Neural progenitor cell (in vitro differentiated cells): ENCODE data around the gene ARL3. TPM values are rescaled to one million over a fixed set of nuclear protein-coding genes. Genes with fewer than 3 reads are reported as not detected.

ENCODE experiments used
- DNase-seq: peaks from one replicate; pipeline ENCODE4 v3.0.0-alpha.2; 2016; ENCODE audit warnings: low spot score
- H2AFZ ChIP-seq: fragments of 200-600 bp; sonication (generic); replicated peaks from 2 replicates; pipeline ENCODE4 v1.6.1; 2016; ENCODE audit warnings: antibody characterized with exemption
- H3F3A ChIP-seq: fragments of 200-600 bp; sonication (generic); 2 replicates; pipeline ENCODE4 v1.6.1; 2016; ENCODE audit warnings: antibody characterized with exemption, low read depth
- H3K27ac ChIP-seq: fragments of 200-600 bp; sonication (generic); 2 replicates; pipeline ENCODE4 v1.5.1; 2016; ENCODE audit warnings: mild to moderate bottlenecking
- H3K27me3 ChIP-seq: fragments of 200-600 bp; sonication (generic); 2 replicates; pipeline ENCODE4 v1.6.1; 2016; ENCODE audit warnings: mild to moderate bottlenecking, moderate library complexity
- H3K36me3 ChIP-seq: fragments of 200-600 bp; sonication (generic); 2 replicates; pipeline ENCODE4 v1.5.1; 2016
- H3K4me1 ChIP-seq: fragments of 200-600 bp; sonication (generic); 2 replicates; pipeline ENCODE4 v1.6.1; 2016; ENCODE audit warnings: mixed run types
- H3K4me2 ChIP-seq: fragments of 200-600 bp; sonication (generic); 2 replicates; pipeline ENCODE4 v1.6.1; 2016
- H3K4me3 ChIP-seq: fragments of 200-600 bp; sonication (generic); 2 replicates; pipeline ENCODE4 v1.5.1; 2016
- H3K79me2 ChIP-seq: fragments of 200-600 bp; sonication (generic); 2 replicates; pipeline ENCODE4 v1.6.1; 2016; ENCODE audit warnings: low read depth
- H3K9ac ChIP-seq: fragments of 200-600 bp; sonication (generic); 2 replicates; pipeline ENCODE4 v1.6.1; 2016
- H3K9me3 ChIP-seq: fragments of 200-600 bp; sonication (generic); 2 replicates; pipeline ENCODE4 v1.5.1; 2016; ENCODE audit warnings: low read depth
- H4K20me1 ChIP-seq: fragments of 200-600 bp; sonication (generic); 2 replicates; pipeline ENCODE4 v1.6.1; 2016; ENCODE audit warnings: low read depth
- H3K27ac Mint-ChIP-seq: 3 replicates; pipeline ENCODE4 v1.8.0; 2021; ENCODE audit warnings: mixed read lengths
- H3K27me3 Mint-ChIP-seq: 2 replicates; pipeline ENCODE4 v1.8.0; 2022; ENCODE audit warnings: low read depth, mild to moderate bottlenecking, inconsistent platforms, moderate library complexity, mixed read lengths; ENCODE audit not compliant: insufficient read depth
- H3K36me3 Mint-ChIP-seq: 3 replicates; pipeline ENCODE4 v1.8.0; 2021; ENCODE audit warnings: mixed read lengths
- H3K4me1 Mint-ChIP-seq: 3 replicates; pipeline ENCODE4 v1.8.0; 2021; ENCODE audit warnings: mixed read lengths
- H3K4me3 Mint-ChIP-seq: 3 replicates; pipeline ENCODE4 v1.8.0; 2021; ENCODE audit warnings: mild to moderate bottlenecking, moderate library complexity, mixed read lengths
- H3K9me3 Mint-ChIP-seq: 3 replicates; pipeline ENCODE4 v1.8.0; 2020; ENCODE audit warnings: mixed read lengths
- EZH2 ChIP-seq: fragments of 200-600 bp; sonication (generic); IDR thresholded peaks from 2 replicates; pipeline ENCODE4 v1.6.1; 2017; ENCODE audit warnings: antibody characterized with exemption, mild to moderate bottlenecking, moderate library complexity
- EZH2phosphoT487 ChIP-seq: fragments of 200-600 bp; sonication (generic); IDR thresholded peaks from 2 replicates; pipeline ENCODE4 v1.6.1; 2017; ENCODE audit warnings: antibody characterized with exemption
- total RNA-seq: library from RNA; depleted of rRNA; stranded (reverse); fragments of >200 nt; gene quantifications from 2 replicates; pipeline ENCODE4 v1.2.3, GENCODE V29; 2015; ENCODE audit warnings: low replicate concordance
- TF ChIP-seq, protein P1 (sequence below): fragments of 200-600 bp; sonication (generic); IDR thresholded peaks from 2 replicates; pipeline ENCODE4 v1.5.1; 2017; ENCODE audit warnings: antibody characterized with exemption, mild to moderate bottlenecking

Gene ARL3
- total RNA-seq, 1 donor from 2014 or later, result 29.7 TPM

- H3K4me1 Mint-ChIP-seq, result peaks cover 21% of the 10 kb centered on the region
- peaks cover 2% of the 10 kb centered on the region for H3K36me3 Mint-ChIP-seq
- H3K9me3 Mint-ChIP-seq, result no peaks in the 10 kb centered on the region
- Histone ChIP-seq H3K36me3 (no peaks in the 10 kb centered on the region), H3K4me1 (peaks cover 7% of the 10 kb centered on the region), H3K27ac (no peak overlapping the region), H3F3A (peaks cover 37% of the 10 kb centered on the region), H3K9me3 (no peaks in the 10 kb centered on the region), H3K27me3 (no peaks in the 10 kb centered on the region), H4K20me1 (no peaks in the 10 kb centered on the region), H3K9ac (no peak overlapping the region), H2AFZ (no peak overlapping the region), H3K79me2 (peaks cover 14% of the 10 kb centered on the region), H3K4me2 (no peak overlapping the region), H3K4me3 (no peak overlapping the region)
- no peaks in the 10 kb centered on the region for H3K27me3 Mint-ChIP-seq
- no peak for DNase-seq
- H3K4me3 Mint-ChIP-seq, result no peak overlapping the region
- TF ChIP-seq, protein P1, sequence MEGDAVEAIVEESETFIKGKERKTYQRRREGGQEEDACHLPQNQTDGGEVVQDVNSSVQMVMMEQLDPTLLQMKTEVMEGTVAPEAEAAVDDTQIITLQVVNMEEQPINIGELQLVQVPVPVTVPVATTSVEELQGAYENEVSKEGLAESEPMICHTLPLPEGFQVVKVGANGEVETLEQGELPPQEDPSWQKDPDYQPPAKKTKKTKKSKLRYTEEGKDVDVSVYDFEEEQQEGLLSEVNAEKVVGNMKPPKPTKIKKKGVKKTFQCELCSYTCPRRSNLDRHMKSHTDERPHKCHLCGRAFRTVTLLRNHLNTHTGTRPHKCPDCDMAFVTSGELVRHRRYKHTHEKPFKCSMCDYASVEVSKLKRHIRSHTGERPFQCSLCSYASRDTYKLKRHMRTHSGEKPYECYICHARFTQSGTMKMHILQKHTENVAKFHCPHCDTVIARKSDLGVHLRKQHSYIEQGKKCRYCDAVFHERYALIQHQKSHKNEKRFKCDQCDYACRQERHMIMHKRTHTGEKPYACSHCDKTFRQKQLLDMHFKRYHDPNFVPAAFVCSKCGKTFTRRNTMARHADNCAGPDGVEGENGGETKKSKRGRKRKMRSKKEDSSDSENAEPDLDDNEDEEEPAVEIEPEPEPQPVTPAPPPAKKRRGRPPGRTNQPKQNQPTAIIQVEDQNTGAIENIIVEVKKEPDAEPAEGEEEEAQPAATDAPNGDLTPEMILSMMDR, result no peak
- no peak for TF ChIP-seq EZH2
- no peak overlapping the region for H3K27ac Mint-ChIP-seq
These were observed 26.0 kb upstream of the ARL3 start for GRCh38 chr10:102740229-102740628.

DNA sequence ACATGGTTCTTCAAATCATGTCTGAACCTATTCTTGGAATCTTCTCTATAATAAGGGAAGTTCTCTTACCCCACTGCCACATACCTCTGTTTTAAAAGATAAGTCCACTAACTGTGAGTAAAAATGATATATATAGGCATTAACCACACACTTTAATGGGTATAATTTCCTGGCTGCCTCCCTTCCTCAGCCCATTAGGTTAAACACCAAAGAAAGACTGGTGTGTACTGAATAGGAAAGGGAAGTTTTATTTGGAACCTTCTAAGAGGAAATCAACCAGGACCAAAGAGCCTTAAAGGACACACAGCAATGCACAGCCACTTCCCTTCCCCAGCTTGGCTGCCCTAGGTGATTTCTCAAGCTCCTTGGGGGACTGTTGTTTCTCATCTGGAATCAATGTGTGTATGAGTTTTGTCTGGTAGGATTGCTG is 24.5 kb upstream of the ARL3 start:
- Mint-ChIP-seq H3K9me3 (no peaks in the 10 kb centered on the region), H3K36me3 (peaks cover 5% of the 10 kb centered on the region), H3K4me1 (peaks cover 12% of the 10 kb centered on the region), H3K4me3 (no peak overlapping the region), H3K27me3 (peaks cover 3% of the 10 kb centered on the region), H3K27ac (no peak overlapping the region)
- Histone ChIP-seq H3K27ac (peak overlapping the region; percentile 25), H3K4me2 (no peak overlapping the region), H3K4me1 (no peaks in the 10 kb centered on the region), H4K20me1 (no peaks in the 10 kb centered on the region), H3F3A (peaks cover 49% of the 10 kb centered on the region), H3K27me3 (no peaks in the 10 kb centered on the region), H3K9ac (no peak overlapping the region), H3K4me3 (no peak overlapping the region), H3K36me3 (no peaks in the 10 kb centered on the region), H3K79me2 (no peaks in the 10 kb centered on the region), H3K9me3 (no peaks in the 10 kb centered on the region), H2AFZ (no peak overlapping the region)
- no peak for DNase-seq
- TF ChIP-seq, protein P1, result no peak

DNA sequence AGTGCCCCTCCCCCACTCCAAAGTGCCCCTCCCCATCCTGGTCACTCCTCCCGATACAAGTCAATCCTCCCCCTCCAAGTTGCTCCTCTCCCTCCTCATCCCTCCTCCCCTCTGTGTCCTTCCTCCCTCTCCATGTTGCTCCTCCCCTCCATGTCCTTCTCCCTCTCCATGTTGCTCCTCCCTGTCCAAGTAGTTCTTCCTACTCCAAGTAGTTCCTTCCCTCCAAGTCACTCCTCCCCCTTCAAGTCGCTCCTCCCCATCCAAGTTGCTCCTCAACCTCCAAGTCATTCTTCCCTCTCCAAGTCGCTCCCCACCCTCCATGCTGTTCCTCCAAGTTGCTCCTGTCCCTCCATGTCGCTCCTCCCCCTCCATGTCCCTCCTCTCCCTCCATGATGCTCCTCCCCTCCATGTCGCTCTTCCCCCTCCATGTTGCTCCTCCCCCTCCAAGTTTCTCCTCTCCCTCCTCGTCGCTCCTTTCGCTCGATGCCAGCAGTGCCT is 20.9 kb upstream of the ARL3 start:
- H3K27me3 Mint-ChIP-seq, result peaks cover 3% of the 10 kb centered on the region
- H3K4me3 ChIP-seq, result no peak overlapping the region
- peak; percentile 17 for DNase-seq
- peaks cover 5% of the 10 kb centered on the region for H3K4me1 Mint-ChIP-seq
- H3K4me2 ChIP-seq, result no peak overlapping the region
- peaks cover 30% of the 10 kb centered on the region for H3F3A ChIP-seq
- H3K27ac Mint-ChIP-seq, result peak overlapping the region; percentile 50
- no peak overlapping the region for H3K27ac ChIP-seq
- H3K9me3 ChIP-seq, result no peaks in the 10 kb centered on the region
- H4K20me1 ChIP-seq, result no peaks in the 10 kb centered on the region
- H3K27me3 ChIP-seq, result no peaks in the 10 kb centered on the region
- no peaks in the 10 kb centered on the region for H3K36me3 ChIP-seq
- TF ChIP-seq, protein P1, result no peak
- no peak for TF ChIP-seq EZH2phosphoT487
- no peak for TF ChIP-seq EZH2
- no peaks in the 10 kb centered on the region for H3K79me2 ChIP-seq
- no peaks in the 10 kb centered on the region for H3K9me3 Mint-ChIP-seq
- H3K36me3 Mint-ChIP-seq, result peaks cover 9% of the 10 kb centered on the region
- H3K4me3 Mint-ChIP-seq, result no peak overlapping the region
- H3K4me1 ChIP-seq, result no peaks in the 10 kb centered on the region
- no peak overlapping the region for H2AFZ ChIP-seq
- H3K9ac ChIP-seq, result no peak overlapping the region
